Measurements from ENCODE around the gene DAP3.
"Not testable (repeated sequence)": the region's sequence is repeated elsewhere in the genome, so short reads cannot be mapped to it uniquely, and the experiment has no call there.

The DAP3 gene

GRCh38 chr1:155687705-155688323 lies 1.1 kb upstream of the DAP3 start:
- not testable (repeated sequence) for DNase-seq (ENCODE audit: low spot score)

GRCh38 chr1:155688324-155689080 lies 389 bp upstream of the DAP3 start, which contains the start of gene YY1AP1:
YY1AP1 (minus strand) TSS chr1:155688774; CDS start chr1:155680436, 8,338 bp downstream.
- DNase-seq (ENCODE audit: low spot score), result peak; percentile 88

GRCh38 chr1:155691992-155692528 lies 3.2 kb downstream of the DAP3 start:
- no peak for DNase-seq (ENCODE audit: low spot score)

GRCh38 chr1:155694167-155694566 lies 5.3 kb downstream of the DAP3 start:
- no peak for DNase-seq (ENCODE audit: low spot score)

GRCh38 chr1:155695072-155695471 lies 6.2 kb downstream of the DAP3 start:
- no peak for DNase-seq (ENCODE audit: low spot score)

- DNase-seq (ENCODE audit: low spot score), result no peak
These were observed 6.7 kb downstream of the DAP3 start for GRCh38 chr1:155695608-155696007.

GRCh38 chr1:155696524-155696923 lies 7.6 kb downstream of the DAP3 start:
- no peak for DNase-seq (ENCODE audit: low spot score)

DNA sequence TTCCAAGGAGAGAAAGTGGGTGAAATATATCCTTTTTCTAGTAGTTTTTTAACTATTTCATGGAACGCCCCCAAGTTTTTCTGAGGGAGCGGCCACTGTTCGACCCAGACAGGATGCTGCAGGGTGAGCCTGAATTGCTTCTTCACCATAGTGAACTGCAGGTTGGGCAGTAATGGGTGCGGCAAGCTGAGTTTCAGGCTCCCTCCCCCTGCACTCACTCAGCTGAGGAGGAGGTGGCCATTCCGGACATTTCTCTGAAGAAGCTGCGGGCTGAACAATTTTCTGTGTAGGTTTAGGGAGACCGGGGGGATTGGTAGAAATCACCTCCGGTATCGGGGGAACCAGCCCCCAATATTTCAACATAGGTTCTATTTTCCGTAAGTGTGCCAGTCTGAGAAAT lies 8.2 kb downstream of the DAP3 start:
- DNase-seq (ENCODE audit: low spot score), result no peak

DNA sequence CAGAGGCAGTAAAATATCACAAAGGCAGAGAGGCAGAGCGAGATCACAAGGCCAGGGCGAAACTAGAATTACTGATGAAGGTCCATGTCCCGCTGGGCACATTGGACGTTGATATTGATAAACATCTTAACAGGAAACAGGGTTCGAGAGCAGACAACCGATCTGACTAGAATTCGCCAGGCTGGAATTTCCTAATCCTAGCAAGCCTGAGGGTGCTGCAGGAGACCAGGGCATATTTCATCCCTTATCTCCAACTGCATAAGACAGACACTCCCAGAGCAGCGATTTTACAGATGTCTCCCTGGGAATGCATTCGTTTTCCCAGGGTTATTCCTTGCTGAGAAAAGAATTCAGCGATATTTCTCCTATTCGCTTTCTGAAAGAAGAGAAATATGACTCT lies 8.7 kb downstream of the DAP3 start:
- not testable (repeated sequence) for DNase-seq (ENCODE audit: low spot score)

DNA sequence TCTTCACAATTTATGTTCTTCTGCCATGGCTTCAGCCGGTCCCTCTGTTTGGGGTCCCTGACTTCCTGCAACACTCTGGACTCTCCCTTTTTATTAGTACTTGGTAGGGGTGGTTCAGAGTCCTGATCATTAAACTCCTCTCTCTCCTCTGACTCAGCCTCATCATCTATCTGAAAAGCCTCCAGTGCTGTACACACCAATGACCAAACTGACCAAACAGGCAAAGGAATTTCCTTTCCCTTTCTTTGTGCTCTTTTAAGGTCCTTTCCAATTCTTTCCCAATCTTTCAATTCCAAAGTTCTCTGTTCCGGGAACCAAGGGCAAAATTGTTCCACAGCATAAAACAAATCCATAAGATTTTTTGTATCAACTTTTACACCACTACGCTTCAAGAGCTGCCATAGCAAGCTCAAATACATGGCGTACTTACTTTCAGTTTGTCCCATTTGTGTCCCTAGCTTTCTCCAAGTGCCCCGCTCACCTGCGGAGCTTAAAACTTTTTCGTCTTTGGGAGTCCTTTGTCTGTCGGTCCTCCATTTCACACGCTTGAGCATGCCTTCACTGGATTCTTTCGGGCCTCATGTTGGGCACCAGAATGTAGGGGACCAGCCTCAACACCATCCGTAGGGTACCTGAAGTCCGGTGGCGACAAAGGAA lies 9.6 kb downstream of the DAP3 start:
- no peak for DNase-seq (ENCODE audit: low spot score)

DNA sequence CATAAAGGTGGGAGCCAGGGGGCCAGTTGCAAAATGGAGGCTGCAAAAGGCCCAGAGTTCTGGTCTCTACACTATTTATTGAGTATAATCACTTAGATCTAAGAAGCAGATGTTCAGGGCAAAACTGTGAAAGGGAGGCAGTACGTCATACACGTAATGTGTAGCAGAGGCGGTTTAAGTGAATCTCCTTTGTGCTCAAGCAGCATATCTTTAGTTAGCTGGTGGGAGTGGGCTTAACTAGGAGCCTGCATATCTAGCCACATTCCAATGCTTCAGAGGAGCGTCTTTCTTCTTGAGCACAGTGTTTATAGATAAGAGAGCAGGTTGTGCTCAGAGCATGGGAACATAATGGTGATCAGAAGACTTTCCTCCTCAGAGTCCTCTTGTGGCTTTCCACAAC lies 10.2 kb downstream of the DAP3 start:
- DNase-seq (ENCODE audit: low spot score), result not testable (repeated sequence)

DNA sequence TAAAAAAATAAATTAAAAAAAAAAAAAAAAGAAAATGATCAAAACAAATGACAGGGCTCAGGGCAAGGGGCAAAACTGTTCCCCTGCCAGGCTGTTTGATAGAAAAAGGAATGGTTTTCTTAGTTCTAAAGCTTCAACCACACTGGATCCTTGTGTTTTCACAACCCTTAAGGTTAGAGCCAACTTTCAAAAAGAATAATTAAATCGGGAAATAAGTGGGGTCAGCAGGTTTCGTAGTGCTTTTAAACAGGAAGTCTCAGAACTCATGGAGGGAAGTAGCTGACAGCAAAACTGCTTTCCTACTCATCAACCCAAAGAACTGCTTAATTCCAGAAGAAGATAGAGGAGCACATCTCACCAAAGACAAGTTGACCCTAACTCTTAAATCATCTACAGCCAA lies 12.8 kb downstream of the DAP3 start:
- not testable (repeated sequence) for DNase-seq (ENCODE audit: low spot score)

GRCh38 chr1:155703216-155703615 lies 14.3 kb downstream of the DAP3 start:
- no peak for DNase-seq (ENCODE audit: low spot score)

DNA sequence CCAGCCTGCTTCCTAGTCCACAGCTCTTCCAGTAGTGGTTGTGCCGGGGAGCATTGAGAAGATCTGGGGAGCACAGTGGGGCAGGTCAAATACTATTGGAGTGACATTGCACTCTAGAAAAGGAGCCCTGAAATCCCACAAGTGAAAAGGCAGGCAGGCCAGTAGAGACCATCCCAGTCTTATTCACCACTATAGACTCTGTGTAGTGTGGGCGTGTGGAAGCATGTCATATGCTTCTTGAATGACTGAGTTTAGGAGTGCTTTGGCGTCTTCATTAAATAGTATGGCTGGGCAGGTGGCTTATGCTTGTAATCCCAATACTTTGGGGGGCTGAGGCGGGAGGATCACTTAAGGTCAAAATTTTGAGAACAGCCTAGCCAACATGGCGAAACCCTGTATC lies 15.5 kb downstream of the DAP3 start:
- not testable (repeated sequence) for DNase-seq (ENCODE audit: low spot score)

GRCh38 chr1:155706139-155706538 lies 17.2 kb downstream of the DAP3 start:
- DNase-seq (ENCODE audit: low spot score), result no peak

- DNase-seq (ENCODE audit: low spot score), result no peak
These were observed 20.5 kb downstream of the DAP3 start for GRCh38 chr1:155709391-155709790.

- DNase-seq (ENCODE audit: low spot score), result not testable (repeated sequence)
These were observed 22.6 kb downstream of the DAP3 start for GRCh38 chr1:155711457-155711856.

GRCh38 chr1:155712636-155713035 lies 23.7 kb downstream of the DAP3 start:
- not testable (repeated sequence) for DNase-seq (ENCODE audit: low spot score)

GRCh38 chr1:155713075-155713474 lies 24.2 kb downstream of the DAP3 start:
- no peak for DNase-seq (ENCODE audit: low spot score)

- DNase-seq (ENCODE audit: low spot score), result not testable (repeated sequence)
These were observed 26.2 kb downstream of the DAP3 start for GRCh38 chr1:155715056-155715455.

DNA sequence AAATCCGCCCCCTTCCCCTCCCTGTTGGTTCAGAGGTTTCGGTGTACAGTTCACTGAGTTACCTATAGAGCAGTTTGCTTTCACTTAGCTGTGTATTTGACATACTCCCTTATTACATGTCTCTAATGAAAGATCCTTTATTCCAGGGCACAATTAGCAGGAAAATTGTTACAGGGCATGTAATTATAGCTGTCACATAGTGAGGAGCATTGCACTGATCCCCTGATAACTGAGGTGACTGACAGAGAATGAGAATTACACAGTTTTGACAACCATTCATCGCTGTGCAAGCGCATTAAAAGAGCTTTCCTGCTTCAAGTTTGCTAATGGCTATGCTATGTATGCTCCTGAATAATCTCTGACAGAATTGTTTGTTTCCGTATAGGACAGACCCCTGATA lies 26.9 kb downstream of the DAP3 start:
- DNase-seq (ENCODE audit: low spot score), result no peak

- no peak for DNase-seq (ENCODE audit: low spot score)
These were observed 28.1 kb downstream of the DAP3 start for GRCh38 chr1:155717041-155717440.

Data from CD4-positive, alpha-beta T cell treated with Interleukin-15 for 4 hours (primary cell).